ENCODE data around the gene SLC35F1.

GRCh38 chr6:117866561-117866960, 40.5 kb upstream of the SLC35F1 start:
- TF ChIP-seq CTCF (IDR thresholded peaks at IDR 0.05; ENCODE audit: poor library complexity, severe bottlenecking) (no peak), EZH2 (IDR thresholded peaks at IDR 0.05; ENCODE audit: borderline replicate concordance, insufficient read depth, low read length, poor library complexity, severe bottlenecking) (no peak), SMC3 (conservative IDR thresholded peaks at IDR 0.05; ENCODE audit: poor library complexity) (no peak), RAD21 (conservative IDR thresholded peaks at IDR 0.05) (no peak), POLR2AphosphoS5 (IDR thresholded peaks at IDR 0.05) (no peak)

All from neural cell (in vitro differentiated cells).